T47D (cell line): ENCODE measurements around the gene TBX21.

Source experiments
- DNase-seq, 2 experiments: peaks; one replicate each; pipeline versions ENCODE4 v3.0.0 to v3.0.0-alpha.2; 2011 to 2012; ENCODE audit warnings: low read depth in 1 of 2, low spot score in 1 of 2
- JUND ChIP-seq: IDR thresholded peaks from 2 replicates; pipeline ENCODE4 v1.6.1; 2012; ENCODE audit warnings: low read depth
- in situ Hi-C: cut with HindIII; loops from 2 replicates; pipeline ENCODE4 v1.10.0; 2016; ENCODE audit warnings: low sequenced_read_pairs, low pct_unique_long_range_greater_than_20kb

Gene TBX21

DNA sequence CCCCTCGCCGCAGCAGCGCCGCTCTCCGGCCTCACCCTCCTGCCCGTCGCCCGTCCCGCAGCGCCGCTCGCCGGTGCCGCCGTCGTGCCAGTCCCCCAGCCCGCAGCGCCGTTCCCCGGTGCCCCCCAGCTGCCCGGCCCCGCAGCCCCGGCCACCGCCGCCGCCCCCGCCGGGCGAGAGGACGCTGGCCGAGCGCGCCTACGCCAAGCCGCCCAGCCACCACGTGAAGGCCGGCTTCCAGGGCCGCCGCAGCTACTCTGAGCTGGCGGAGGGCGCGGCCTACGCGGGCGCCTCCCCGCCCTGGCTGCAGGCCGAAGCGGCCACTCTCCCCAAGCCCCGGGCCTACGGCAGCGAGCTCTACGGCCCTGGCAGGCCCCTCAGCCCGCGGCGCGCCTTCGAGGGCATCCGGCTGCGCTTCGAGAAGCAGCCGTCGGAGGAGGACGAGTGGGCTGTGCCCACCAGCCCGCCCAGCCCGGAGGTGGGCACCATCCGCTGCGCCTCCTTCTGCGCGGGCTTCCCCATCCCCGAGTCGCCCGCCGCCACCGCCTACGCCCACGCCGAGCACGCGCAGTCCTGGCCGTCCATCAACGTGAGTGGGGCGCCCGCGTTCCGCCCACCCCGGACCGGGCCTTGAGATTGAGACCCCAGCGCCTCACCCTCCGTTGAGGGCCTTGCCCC is 24.0 kb upstream of the TBX21 start:
- TF ChIP-seq JUND: no peak
- DNase-seq: no peak
- in situ Hi-C loops: no loop called here

DNA sequence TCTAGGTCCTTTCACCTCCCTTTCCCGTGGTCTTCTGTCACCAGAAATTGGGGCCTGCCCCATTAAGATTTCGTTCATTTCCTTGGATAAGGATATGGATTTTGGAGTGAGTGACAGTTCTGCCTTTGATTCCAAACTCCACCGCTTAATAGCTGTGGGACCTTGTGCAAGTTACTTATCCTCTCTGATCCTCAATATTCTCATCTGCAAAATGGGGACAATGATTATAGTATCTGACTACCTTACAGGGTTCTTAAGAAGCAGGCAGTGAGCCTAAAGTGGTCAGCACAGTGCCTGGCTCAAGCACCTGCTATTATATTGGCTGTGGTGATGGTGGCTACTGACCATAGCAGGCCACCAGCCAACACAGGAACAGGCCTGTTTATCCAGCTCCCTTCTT is 23.4 kb upstream of the TBX21 start:
- DNase-seq: no peak
- in situ Hi-C loops: no loop called here
- no peak for TF ChIP-seq JUND

DNA sequence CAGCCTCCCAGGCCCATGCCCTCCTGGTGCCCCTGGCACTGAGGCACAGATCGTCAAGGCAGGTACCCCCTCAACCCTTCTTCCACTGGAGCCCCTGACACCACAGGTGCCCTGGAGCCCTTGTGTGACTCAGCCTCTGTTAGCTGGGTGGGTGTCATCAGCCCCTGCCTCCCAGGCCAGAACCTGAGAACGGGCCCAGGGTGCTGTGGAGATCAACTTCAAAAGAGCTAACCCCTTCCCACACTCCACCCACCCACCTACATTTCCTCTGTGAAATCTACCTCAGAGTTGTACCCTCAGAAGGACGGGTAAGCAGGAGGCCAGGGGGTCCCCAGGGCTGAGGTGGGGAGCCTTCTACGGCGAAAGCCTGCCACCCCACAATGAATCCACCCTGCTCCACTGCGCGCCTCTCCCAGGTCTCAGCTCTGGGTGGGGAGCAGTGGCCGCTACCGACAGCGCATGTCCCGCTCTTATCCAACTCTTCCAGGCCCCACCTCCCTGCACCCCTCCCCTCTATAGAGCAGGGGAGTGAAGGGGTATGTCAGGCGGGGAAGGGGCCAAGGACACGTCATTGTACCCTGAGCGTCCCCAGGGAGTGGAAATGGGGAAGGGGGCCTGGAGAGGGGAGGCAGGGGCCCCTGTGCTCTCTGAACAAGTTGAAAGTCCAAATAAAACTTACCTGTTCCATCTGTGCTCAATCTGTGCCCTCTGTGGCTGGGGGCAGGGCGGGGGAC is 21.5 kb upstream of the TBX21 start:
- in situ Hi-C loops: no loop called here

DNA sequence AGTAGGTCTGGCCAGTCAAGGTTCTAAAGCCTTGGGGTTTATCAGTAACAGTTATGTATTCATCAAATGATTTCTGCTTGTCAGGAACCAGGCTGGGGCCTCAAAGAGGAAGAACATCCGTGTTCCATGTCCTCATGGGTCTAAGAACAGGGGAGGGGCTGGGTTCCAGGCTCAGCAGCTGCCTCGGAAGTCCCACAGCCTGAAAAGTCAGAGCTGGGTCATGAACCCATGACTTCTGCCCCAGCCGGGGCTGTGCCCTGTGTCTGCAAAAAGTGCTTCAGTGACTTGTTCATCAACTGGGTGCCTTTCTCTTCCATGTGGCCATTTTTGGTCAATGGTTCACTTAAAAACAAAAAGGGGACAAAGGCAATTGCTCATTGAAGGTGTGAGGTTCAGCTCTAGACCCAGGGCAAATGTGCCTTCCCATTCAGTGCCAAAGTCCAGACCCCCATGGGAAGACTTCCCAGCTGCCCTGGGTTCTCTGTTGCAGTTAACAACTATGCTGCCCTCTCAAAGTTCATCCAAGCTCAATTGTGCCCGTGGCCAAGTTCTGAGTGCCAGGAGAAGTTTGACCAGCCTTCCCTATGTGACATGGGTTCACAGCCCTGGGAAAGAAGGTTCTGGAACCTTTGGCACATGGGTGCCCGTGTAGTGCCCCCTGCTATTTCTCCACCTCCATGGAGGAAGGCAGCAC is 20.6 kb upstream of the TBX21 start:
- DNase-seq: no peak
- no peak for TF ChIP-seq JUND
- in situ Hi-C loops: no loop called here

More for the DNA sequence above, 21.5 kb upstream of the TBX21 start:
- no peak for DNase-seq
- TF ChIP-seq JUND: no peak

DNA sequence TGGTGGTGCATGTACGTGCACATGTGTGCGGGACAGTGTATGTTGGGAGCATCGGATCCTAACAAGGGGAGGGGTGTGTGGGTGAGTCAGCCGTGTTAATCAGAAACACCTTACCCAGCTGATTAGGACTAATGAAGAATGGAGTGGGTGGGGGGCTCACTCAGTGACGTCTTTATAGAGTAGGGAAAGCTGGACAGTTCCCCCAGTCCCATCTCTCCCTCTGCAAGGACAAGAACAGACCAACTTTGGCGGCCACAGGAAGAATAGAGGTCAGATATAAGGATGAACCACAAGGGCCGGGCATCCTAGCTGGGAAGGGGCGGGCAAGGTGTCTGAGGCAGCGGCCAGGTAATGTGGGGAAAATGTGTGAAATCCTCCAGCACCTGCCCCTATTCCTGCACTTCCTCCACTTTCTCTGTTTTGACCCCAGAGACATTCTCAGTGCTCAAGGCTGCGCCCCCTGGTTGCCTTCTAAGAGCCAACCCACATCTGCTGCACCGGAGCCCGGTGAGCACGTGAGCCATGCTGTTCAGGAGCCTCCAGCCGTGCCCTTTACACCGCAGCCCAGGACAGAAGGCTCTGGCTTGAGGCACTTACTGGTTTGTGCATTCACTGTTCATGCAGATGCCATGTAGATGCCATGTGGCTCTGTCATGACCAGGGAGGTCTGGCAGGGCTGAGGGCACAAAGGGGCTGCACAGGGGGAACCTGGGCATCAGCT is 18.9 kb upstream of the TBX21 start:
- no peak for DNase-seq
- in situ Hi-C loops: no loop called here
- no peak for TF ChIP-seq JUND

DNA sequence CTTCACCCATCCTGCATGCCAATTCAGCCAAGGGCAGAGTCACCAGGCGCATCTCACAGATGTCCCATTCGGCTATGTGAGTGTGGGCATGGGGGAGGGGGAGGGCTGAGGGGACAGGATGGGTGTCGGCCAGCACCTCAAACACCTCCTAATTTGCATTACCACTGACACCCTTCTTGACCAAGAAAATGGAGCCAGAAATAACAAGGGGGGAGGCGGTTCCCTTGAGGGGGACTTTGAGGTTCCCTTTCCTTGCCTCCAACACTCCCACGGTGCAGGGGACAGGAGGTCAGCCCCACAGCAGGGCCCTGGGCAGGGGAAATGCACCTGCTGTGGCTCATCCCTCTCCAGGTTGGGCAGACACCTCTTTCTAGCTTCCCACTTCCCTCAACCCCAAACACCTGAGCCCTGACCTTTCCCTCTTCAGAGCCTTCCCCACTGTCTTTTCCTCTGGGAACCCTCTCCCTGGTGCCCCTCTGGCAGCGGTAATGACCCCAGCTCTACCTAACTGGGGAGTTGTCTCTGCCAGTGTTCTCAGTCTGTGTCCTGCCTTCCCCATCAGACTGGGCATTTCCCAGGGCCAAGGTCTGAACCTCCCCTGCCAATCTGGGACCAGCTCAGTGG is 18.2 kb upstream of the TBX21 start:
- TF ChIP-seq JUND: no peak
- no peak for DNase-seq
- in situ Hi-C loops: no loop called here

DNA sequence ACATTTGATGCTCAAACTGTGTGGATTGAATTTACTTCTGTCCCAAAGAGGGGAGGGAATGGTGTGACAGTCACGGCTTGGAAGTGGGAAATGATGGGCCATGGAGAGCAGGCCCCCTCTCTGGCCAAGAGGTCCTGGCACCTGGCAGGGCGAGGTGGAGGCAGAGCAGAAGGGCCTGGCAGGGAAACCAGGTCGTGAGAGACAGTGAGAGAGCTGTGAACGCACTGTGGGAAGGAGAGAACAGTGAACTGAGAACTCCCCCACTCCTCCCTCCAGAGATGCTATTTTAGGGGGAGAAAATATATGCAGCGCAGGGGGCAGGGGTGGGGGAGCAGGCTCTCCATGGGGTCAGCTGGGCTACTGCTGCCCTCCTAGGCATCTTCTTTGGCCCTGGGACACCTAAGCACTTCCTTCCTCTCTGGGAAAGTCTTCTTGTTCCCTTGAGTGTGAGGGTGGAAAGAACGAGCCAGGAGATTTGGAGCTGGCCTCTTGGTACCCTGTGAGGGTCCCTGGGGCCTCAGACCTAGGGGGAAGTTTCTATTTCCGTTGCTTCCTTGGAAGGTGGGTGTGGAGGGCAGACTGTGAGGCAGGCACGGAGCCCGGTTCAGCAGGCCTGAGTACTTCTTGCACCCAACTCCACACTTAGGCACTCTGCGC is 17.2 kb upstream of the TBX21 start:
- TF ChIP-seq JUND: no peak
- in situ Hi-C loops: no loop called here

DNA sequence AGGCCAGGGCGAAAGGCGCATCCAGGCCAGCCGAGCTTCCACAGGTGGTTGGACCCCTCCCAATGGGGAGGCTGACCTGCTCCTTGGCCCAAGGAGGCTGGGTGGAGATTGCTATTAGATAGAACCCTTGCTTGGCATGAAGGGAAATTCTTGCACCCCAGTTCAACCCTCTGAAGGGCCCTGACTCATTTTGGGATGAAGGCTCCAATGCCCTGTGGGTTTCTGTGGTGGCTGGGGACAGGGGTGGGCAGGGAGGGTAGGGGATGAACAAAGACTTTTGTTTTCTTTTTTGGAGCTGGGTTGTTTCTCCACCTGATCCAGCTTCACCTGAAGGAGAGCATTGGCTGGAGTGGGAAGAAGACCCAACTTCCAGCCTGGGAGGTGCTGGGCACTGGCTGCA is 16.7 kb upstream of the TBX21 start:
- no peak for TF ChIP-seq JUND
- in situ Hi-C loops: no loop called here
- no peak for DNase-seq

More for the DNA sequence above, 17.2 kb upstream of the TBX21 start:
- no peak for DNase-seq

DNA sequence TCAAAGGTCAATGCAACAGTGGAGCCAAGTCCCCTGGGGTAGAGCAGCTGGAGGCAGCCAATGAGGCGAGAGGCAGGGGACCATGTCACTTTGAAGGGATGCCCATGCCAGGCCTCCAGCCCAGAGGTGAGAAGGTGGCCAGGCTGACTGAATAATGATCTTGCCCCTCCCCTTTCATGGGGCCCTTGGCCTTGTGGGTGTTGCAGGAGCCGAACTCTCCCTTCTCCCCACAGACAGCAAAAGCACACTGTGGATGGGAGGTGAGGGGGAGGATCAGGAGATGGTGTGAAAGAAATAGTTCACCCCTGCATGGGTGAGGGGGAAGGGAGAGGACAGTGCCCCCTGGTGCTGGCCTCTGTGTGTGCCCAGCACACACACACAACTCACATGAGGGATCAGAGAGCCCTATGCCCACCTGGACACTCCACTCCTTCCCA is 15.8 kb upstream of the TBX21 start:
- no peak for DNase-seq

DNA sequence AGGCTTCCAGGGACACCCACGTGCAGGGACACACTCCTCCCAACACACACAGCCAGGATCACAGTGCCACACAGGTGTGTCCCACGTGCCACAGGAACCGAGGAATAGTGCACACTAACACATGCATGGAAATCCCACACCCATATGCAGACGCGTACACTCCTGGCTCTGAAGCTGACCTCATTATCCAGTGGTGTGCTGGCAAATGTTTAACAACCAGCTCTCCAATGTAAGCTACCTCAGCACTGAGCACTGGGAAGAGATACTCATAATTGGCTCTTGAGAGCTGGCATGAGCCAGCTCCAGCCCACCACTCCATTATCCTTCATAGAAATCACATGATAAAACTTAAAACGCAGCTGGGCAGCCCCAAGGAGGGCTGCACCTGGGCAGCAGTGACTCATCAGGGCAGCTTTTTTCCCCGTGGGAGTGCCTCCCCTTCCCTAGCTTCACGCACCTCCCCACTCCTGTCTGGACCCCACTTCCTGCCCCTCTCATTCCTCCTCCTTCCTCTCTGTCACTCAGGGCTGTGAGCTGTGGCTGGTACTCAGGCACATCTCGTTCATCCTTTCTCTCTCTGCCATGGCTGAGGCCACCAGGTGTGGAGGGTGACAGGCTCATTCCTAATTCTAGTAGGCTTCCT is 14.9 kb upstream of the TBX21 start:
- no peak for TF ChIP-seq JUND
- in situ Hi-C loops: no loop called here
- DNase-seq: no peak

More for the DNA sequence above, 15.8 kb upstream of the TBX21 start:
- TF ChIP-seq JUND: no peak
- in situ Hi-C loops: no loop called here

DNA sequence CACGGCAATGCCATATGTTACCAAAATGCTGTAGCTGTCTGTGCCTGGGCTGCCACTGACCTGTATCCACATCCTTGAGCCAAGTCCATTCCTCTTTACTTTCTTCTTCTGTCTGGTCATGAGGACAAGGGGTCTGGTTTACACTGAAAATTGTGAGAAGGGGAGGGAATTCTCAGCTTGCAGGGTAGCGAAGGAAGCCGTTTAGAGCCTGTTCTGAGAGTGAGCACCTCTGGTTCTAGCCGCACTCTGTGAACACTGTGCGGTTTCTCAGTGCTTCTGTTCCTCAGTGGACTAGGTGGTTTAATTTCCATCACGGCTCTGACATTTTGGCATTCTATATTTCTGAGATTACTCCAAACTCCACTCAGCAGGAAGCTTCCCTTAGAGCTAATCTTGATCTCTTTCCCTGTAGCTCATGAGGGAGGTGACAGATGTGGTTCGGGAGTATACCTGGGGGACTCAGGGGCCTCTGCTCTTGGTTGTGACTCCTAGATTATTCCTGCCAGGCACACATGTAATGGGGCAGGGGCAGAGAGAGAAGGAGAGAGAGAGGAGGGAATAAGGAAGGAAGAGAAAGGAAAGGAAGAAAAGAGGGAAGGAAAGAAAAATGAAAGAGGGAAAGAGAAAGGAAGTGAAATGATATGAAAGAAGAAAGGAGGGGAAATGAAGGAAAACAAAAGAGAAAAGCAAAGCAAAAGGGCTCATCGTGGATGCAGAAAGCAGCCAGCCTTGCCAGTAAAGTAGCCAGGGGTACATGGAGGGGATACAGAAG is 14.2 kb upstream of the TBX21 start:
- TF ChIP-seq JUND: no peak
- in situ Hi-C loops: no loop called here
- no peak for DNase-seq
